Measurements from ENCODE around the gene VPS37C. TPM values are rescaled to one million over a fixed set of nuclear protein-coding genes. Genes with fewer than 3 reads are reported as not detected.
"Not testable (repeated sequence)": the region's sequence is repeated elsewhere in the genome, so short reads cannot be mapped to it uniquely, and the experiment has no call there.

VPS37C gene
- total RNA-seq, 1 donor from 2014 or later: 28.1 TPM

DNA sequence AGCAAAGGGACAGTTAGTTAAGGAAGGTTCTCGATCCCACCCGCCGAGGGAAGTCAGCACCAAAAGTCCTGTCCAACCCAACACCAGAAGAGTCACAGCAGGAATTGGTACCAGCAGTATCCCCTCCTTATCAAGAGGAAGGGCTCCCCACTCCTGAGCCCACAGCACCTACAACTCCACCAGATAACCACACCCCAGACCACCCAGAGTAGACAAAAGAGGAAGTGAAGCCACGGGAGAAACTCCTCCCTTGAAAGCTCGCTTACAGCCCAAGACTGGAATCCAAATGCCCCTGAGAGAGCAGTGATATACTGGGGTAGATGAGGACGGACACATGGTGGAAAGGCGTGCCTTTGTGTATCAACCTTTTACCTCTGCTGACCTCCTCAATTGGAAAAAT lies 66.2 kb downstream of the VPS37C start:
- Mint-ChIP-seq H3K4me1 (ENCODE audit: low read depth) (no peaks in the 10 kb centered on the region), H3K9me3 (ENCODE audit: low read depth) (peaks cover 7% of the 10 kb centered on the region), H3K27ac (no peak overlapping the region), H3K4me3 (ENCODE audit: low read depth) (no peak overlapping the region), H3K27me3 (no peaks in the 10 kb centered on the region), H3K36me3 (ENCODE audit: insufficient read depth) (no peaks in the 10 kb centered on the region)
- no peak for DNase-seq (ENCODE audit: low spot score, unreplicated experiment)
- TF ChIP-seq, protein P1, sequence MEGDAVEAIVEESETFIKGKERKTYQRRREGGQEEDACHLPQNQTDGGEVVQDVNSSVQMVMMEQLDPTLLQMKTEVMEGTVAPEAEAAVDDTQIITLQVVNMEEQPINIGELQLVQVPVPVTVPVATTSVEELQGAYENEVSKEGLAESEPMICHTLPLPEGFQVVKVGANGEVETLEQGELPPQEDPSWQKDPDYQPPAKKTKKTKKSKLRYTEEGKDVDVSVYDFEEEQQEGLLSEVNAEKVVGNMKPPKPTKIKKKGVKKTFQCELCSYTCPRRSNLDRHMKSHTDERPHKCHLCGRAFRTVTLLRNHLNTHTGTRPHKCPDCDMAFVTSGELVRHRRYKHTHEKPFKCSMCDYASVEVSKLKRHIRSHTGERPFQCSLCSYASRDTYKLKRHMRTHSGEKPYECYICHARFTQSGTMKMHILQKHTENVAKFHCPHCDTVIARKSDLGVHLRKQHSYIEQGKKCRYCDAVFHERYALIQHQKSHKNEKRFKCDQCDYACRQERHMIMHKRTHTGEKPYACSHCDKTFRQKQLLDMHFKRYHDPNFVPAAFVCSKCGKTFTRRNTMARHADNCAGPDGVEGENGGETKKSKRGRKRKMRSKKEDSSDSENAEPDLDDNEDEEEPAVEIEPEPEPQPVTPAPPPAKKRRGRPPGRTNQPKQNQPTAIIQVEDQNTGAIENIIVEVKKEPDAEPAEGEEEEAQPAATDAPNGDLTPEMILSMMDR (IDR thresholded peaks at IDR 0.05; ENCODE audit: unreplicated experiment): no peak

DNA sequence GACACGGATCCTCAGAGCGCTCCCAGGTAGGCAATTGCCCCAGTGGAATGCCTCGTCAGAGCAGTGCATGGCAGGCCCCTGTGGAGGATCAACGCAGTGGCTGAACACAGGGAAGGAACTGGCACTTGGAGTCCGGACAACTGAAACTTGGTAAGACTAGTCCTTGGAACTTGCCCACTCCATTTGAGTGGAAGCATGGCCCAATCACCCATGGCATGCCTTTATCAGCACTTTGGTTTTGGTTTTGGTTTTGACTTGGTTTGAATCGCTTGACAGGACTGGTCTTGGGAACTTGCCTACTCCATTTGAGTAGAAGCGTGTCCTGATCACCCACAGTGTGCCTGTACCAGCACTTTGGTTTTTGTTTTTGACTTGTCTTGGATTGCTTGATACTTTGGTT lies 67.1 kb downstream of the VPS37C start:
- DNase-seq (ENCODE audit: low spot score, unreplicated experiment); H3K4me3 Mint-ChIP-seq (ENCODE audit: low read depth); H3K36me3 Mint-ChIP-seq (ENCODE audit: insufficient read depth); H3K27ac Mint-ChIP-seq; H3K9me3 Mint-ChIP-seq (ENCODE audit: low read depth); H3K4me1 Mint-ChIP-seq (ENCODE audit: low read depth); H3K27me3 Mint-ChIP-seq: not testable (repeated sequence)

DNA sequence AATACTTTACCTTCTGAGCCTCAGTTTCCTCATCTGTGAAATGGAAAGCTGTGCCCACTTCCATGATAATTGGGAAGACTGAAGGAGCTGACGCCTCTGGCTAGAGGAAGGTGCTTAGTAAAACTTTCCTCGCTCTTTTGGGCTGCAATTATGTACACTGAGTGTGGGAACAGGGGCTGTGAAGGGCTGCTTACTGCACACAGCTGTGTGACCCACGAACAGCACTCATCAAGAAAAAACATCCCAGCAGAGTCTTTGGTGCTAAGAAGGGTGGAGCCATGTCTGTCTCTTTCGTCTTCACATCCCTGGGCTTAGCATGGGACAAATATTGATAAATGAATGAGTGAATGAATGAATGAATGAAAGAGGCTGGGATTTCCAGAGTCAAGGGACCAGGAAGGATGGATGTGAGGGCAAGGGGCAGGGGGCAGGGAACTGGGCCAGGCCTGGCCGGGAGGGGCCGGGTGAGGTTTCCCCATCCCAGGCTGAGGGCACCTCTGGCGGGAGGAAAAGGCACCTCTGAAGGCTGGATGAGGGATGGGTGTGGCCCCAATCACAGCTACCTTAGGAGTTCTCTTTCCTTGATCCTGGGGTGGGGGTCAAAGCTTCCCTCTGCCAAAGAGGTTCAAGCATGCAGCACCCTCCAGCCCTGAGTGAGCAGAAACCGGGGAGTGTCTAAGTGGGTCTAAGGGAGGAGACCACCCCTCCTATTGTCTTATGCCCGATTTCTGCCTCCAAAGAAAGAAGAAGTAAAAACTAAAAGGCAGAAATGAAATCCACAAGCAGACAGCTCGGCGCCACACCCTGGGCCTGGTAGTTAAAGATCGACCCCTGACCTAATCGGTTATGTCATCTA lies 68.1 kb downstream of the VPS37C start:
- H3K9me3 Mint-ChIP-seq (ENCODE audit: low read depth): peaks cover 7% of the 10 kb centered on the region
- H3K27ac Mint-ChIP-seq: no peak overlapping the region
- H3K36me3 Mint-ChIP-seq (ENCODE audit: insufficient read depth): no peaks in the 10 kb centered on the region
- H3K27me3 Mint-ChIP-seq: no peaks in the 10 kb centered on the region
- DNase-seq (ENCODE audit: low spot score, unreplicated experiment): no peak
- TF ChIP-seq, protein P1 (IDR thresholded peaks at IDR 0.05; ENCODE audit: unreplicated experiment): no peak
- H3K4me1 Mint-ChIP-seq (ENCODE audit: low read depth): no peaks in the 10 kb centered on the region
- H3K4me3 Mint-ChIP-seq (ENCODE audit: low read depth): no peak overlapping the region

DNA sequence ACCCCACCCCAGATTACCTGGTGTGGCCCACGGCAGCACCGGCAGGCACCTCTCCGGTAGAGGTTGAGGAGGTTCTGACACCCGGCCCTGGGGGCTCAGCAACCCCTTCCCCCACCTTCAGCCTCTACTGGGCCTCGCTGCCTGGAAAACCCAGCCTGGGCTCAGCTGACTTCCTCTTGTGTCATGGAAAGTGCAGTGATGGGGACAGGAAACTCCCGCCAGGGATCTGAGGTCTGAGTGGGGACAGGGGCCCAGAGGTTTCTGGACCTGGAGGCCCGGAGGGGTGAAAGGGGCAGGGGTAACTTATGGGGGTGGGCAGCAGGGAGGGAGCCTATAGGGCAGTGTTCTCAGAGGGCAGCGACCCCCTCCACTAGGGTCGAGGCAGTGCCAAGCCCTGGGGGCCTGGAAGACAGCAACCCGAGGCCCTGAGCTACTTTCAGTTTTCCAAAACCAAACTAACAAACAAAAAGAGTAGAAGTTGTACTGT lies 68.9 kb downstream of the VPS37C start:
- Mint-ChIP-seq H3K27ac (no peak overlapping the region), H3K27me3 (no peaks in the 10 kb centered on the region), H3K36me3 (ENCODE audit: insufficient read depth) (no peaks in the 10 kb centered on the region), H3K9me3 (ENCODE audit: low read depth) (peaks cover 7% of the 10 kb centered on the region), H3K4me1 (ENCODE audit: low read depth) (no peaks in the 10 kb centered on the region), H3K4me3 (ENCODE audit: low read depth) (no peak overlapping the region)
- TF ChIP-seq, protein P1 (IDR thresholded peaks at IDR 0.05; ENCODE audit: unreplicated experiment): no peak
- no peak for DNase-seq (ENCODE audit: low spot score, unreplicated experiment)

DNA sequence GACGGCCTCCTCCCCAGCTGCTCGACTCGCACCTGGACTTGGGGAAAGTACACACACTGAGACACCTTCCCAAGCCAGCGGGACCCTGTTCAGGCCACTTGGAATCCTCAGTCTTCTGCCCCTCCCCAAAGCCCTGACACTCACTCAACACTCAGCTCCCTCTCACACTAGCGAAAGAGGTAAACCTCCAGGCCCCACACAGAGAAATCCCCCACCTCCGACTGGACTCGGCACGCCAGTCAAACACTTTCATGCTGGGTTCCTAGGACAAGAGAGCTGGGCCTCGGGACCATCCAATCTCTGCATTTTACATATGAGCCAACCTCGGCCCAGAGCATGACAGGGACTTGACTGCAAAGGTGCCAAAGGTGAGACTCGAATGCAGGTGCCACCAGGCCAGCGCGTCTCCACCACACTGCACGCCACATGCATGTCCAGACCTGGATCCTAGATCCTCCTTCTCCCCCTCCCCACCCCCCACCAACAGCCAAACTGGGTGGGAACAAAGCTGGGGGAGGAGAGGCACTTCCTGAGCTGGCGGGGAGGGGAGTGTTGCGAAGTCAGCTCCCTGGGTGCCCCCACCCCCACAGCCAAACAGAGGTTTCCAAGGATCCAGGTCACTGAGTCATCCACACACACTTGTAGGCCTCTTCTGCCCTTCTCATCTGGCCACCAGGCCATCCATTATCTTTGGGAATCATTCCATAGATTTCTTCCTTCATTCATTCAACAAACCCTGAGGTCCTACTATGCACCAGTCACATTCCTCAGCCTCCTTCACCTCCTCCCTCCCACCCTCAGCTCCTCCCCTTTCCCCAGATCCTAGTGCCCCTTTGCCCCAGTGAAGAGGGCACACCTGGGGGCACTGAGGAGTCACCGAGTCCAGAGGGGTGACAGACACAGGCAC lies 69.6 kb downstream of the VPS37C start:
- DNase-seq (ENCODE audit: low spot score, unreplicated experiment): no peak
- TF ChIP-seq, protein P1 (IDR thresholded peaks at IDR 0.05; ENCODE audit: unreplicated experiment): no peak

More for the DNA sequence above, 69.6 kb downstream of the VPS37C start:
- H3K36me3 Mint-ChIP-seq (ENCODE audit: insufficient read depth): no peaks in the 10 kb centered on the region
- no peaks in the 10 kb centered on the region for H3K4me1 Mint-ChIP-seq (ENCODE audit: low read depth)
- no peak overlapping the region for H3K27ac Mint-ChIP-seq
- no peak overlapping the region for H3K4me3 Mint-ChIP-seq (ENCODE audit: low read depth)
- H3K27me3 Mint-ChIP-seq: no peaks in the 10 kb centered on the region
- peaks cover 7% of the 10 kb centered on the region for H3K9me3 Mint-ChIP-seq (ENCODE audit: low read depth)

Measured in progenitor cell of endocrine pancreas (in vitro differentiated cells).